Mammary epithelial cell (primary cell): ENCODE measurements around the gene LTK.

Experiments used
- CTCF ChIP-seq, 2 donors: IDR thresholded peaks in 1 of 2; conservative IDR thresholded peaks in 1 of 2; 2 replicates each; pipeline ENCODE4 v1.5.1; 2011 to 2012; ENCODE audit warnings: inconsistent platforms in 2 of 2, low read length in 2 of 2, mild to moderate bottlenecking in 2 of 2, control low read depth in 1 of 2, low read depth in 1 of 2; ENCODE audit not compliant: insufficient read depth in 1 of 2; ENCODE audit errors: extremely low read depth in 1 of 2
- EZH2 ChIP-seq: IDR thresholded peaks from 2 replicates; pipeline ENCODE4 v1.6.1; 2012; ENCODE audit warnings: low read length, inconsistent platforms, borderline replicate concordance

GRCh38 chr15:41466711-41467110 is 46.9 kb downstream of the LTK start:
- no peak for TF ChIP-seq CTCF (conservative IDR thresholded peaks at IDR 0.05 in 1 of 2, IDR thresholded peaks at IDR 0.05 in 1 of 2; ENCODE audit: extremely low read depth in 1 of 2, insufficient read depth in 1 of 2, low read depth in 1 of 2, low read length in 2 of 2)
- no peak for TF ChIP-seq EZH2
